Activated T-helper 9 cell treated with anti-CD3 and anti-CD28 coated beads, Interleukin-2, amount 50 U/mL, for 16 hours (primary cell): ENCODE results near the gene CNTN4.

Experiments used
- DNase-seq: peaks from one replicate; pipeline ENCODE4 v3.0.0-alpha.2; 2020; ENCODE audit warnings: low read depth

Gene CNTN4

GRCh38 chr3:2392981-2393380, 294.3 kb downstream of the CNTN4 start:
- no peak for DNase-seq

GRCh38 chr3:2415083-2415482, 316.4 kb downstream of the CNTN4 start:
- DNase-seq = no peak

GRCh38 chr3:2420919-2421318, 322.3 kb downstream of the CNTN4 start:
- DNase-seq = no peak

GRCh38 chr3:2423143-2423542, 324.5 kb downstream of the CNTN4 start:
- no peak for DNase-seq

- no peak for DNase-seq
Measured at GRCh38 chr3:2441558-2441957, 342.9 kb downstream of the CNTN4 start.

- DNase-seq = no peak
Measured at GRCh38 chr3:2446146-2446545, 347.5 kb downstream of the CNTN4 start.

GRCh38 chr3:2452249-2452648, 353.6 kb downstream of the CNTN4 start:
- no peak for DNase-seq

- no peak for DNase-seq
Measured at GRCh38 chr3:2454865-2455264, 356.2 kb downstream of the CNTN4 start.

- DNase-seq = no peak
Measured at GRCh38 chr3:2456788-2457187, 358.1 kb downstream of the CNTN4 start.

GRCh38 chr3:2458816-2459215, 360.1 kb downstream of the CNTN4 start:
- DNase-seq = no peak

- no peak for DNase-seq
Measured at GRCh38 chr3:2465842-2466241, 367.2 kb downstream of the CNTN4 start.

- DNase-seq = no peak
Measured at GRCh38 chr3:2468816-2469215, 370.1 kb downstream of the CNTN4 start.

GRCh38 chr3:2476996-2477395, 378.3 kb downstream of the CNTN4 start:
- DNase-seq = no peak

- no peak for DNase-seq
Measured at GRCh38 chr3:2477620-2478019, 379.0 kb downstream of the CNTN4 start.

GRCh38 chr3:2484162-2485026, 385.7 kb downstream of the CNTN4 start:
- no peak for DNase-seq

- no peak for DNase-seq
Measured at GRCh38 chr3:2485027-2485375, 386.3 kb downstream of the CNTN4 start.

GRCh38 chr3:2495746-2496145, 397.1 kb downstream of the CNTN4 start:
- no peak for DNase-seq

- DNase-seq = no peak
Measured at GRCh38 chr3:2504912-2505311, 406.2 kb downstream of the CNTN4 start.

- no peak for DNase-seq
Measured at GRCh38 chr3:2506776-2507175, 408.1 kb downstream of the CNTN4 start.

- DNase-seq = no peak
Measured at GRCh38 chr3:2510591-2511145, 412.0 kb downstream of the CNTN4 start.

GRCh38 chr3:2511356-2511755, 412.7 kb downstream of the CNTN4 start:
- DNase-seq = no peak

- DNase-seq = no peak
Measured at GRCh38 chr3:2512881-2513280, 414.2 kb downstream of the CNTN4 start.

- DNase-seq = no peak
Measured at GRCh38 chr3:2513986-2514385, 415.3 kb downstream of the CNTN4 start.
